Activated CD4-positive, alpha-beta T cell treated with anti-CD3 and anti-CD28 coated beads, Interleukin-2, amount 50 U/mL, for 1 hour (primary cell): Measurements from ENCODE around the gene AMBRA1.

Source experiments
- DNase-seq: peaks from one replicate; pipeline ENCODE4 v3.0.0-alpha.2; 2020

The AMBRA1 gene

GRCh38 chr11:46391578-46392420 lies 202.0 kb downstream of the AMBRA1 start, which contains the start of gene CHRM4:
Gene CHRM4 (minus strand): TSS chr11:46391776. CDS start chr11:46386557, 5,219 bp downstream.
- DNase-seq, result no peak

GRCh38 chr11:46391186-46391577 lies 202.6 kb downstream of the AMBRA1 start:
- no peak for DNase-seq

- no peak for DNase-seq
These were observed 203.3 kb downstream of the AMBRA1 start for GRCh38 chr11:46390331-46391171.

GRCh38 chr11:46389450-46390330 lies 204.1 kb downstream of the AMBRA1 start:
- peak; percentile 33 for DNase-seq

GRCh38 chr11:46388619-46389449 lies 205.0 kb downstream of the AMBRA1 start:
- DNase-seq, result no peak

- DNase-seq, result no peak
These were observed 205.8 kb downstream of the AMBRA1 start for GRCh38 chr11:46387919-46388618.

- no peak for DNase-seq
These were observed 206.4 kb downstream of the AMBRA1 start for GRCh38 chr11:46387456-46387855.

GRCh38 chr11:46386674-46387073 lies 207.1 kb downstream of the AMBRA1 start:
- DNase-seq, result no peak

GRCh38 chr11:46386005-46386578 lies 207.7 kb downstream of the AMBRA1 start:
- DNase-seq, result no peak

GRCh38 chr11:46385169-46386004 lies 208.4 kb downstream of the AMBRA1 start:
- DNase-seq, result no peak

GRCh38 chr11:46383974-46384701 lies 209.7 kb downstream of the AMBRA1 start:
- DNase-seq, result no peak

- DNase-seq, result no peak
These were observed 210.4 kb downstream of the AMBRA1 start for GRCh38 chr11:46383404-46383758.

GRCh38 chr11:46382646-46383403 lies 211.0 kb downstream of the AMBRA1 start:
- DNase-seq, result no peak

- no peak for DNase-seq
These were observed 211.8 kb downstream of the AMBRA1 start for GRCh38 chr11:46381819-46382645.

- no peak for DNase-seq
These were observed 212.6 kb downstream of the AMBRA1 start, which contains the start of gene MDK for GRCh38 chr11:46381048-46381818. Gene MDK (plus strand): TSS chr11:46381669. CDS start chr11:46382058, 389 bp downstream.

- peak; percentile 27 for DNase-seq
These were observed 213.3 kb downstream of the AMBRA1 start for GRCh38 chr11:46380340-46381047.
